ENCODE measurements around the gene TMEM9.

TMEM9 gene

DNA sequence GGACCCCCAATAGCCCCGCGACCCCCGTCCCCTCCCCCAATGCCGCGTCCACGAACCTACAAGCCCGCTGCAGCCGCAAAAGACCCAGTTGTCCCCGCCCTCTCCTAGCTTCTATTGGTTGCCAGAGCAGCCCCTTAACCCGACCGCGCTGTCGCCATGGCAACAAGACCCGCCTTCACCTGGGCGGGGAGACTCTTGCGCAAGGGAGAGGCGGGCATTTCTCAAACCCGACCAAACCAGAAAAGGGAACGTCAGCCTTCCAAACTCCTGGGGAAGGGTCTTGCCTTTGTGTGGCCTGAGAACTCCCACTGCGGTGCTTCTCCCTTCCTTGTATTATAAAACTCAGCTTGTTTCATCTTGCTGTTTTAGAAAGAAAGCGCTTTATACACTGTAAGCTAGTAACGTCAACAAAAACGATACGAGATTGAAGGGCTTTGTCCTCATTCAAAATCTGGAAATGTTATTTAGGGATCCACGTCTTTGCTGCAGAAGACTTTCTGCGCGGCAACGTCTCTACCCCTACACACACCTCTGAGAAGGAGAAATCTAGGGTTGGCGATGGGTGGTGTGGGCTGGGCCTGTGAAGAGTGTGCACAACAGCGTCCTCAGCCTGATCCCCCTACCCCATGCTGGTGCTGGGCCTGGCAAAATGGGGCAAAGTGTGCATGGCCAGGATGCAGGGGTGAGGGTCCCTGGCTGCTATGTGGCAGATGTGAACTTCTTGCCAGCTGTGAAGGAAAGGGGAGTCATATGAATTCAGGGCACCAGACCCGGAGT lies at the start of gene TMEM9:
Gene TMEM9, minus strand, starts transcription at position 86 of the 777 bp plus-strand sequence. CDS start 551 bp downstream, outside the sequence.
- peak; percentile 50 for DNase-seq (ENCODE audit: low read depth)

DNA sequence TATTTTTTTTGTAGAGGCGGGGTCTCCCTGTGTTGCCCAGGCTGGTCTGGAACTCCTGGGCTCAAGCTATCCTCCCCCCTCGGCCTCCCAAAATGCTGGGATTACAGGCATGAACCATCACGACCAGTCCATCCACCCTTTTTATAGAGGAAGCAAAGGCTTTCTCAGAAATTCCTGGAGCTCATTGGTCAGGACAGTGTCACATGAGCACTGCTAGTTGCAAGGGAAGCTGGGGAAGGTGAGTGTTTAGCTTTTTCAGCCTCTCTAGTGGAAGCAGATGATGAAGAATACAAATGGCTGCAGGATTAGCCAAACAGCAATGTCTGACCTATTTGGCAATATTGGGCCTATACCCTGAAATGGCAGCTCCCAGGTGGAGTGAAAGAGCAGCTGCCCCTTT lies 44.3 kb upstream of the TMEM9 start:
- DNase-seq (ENCODE audit: low read depth): no peak

- DNase-seq (ENCODE audit: low read depth): no peak
Measured at GRCh38 chr1:201194046-201194445, 39.8 kb upstream of the TMEM9 start.

GRCh38 chr1:201192261-201192788 lies 38.1 kb upstream of the TMEM9 start:
- DNase-seq (ENCODE audit: low read depth): peak; percentile 27

GRCh38 chr1:201191653-201192260 lies 37.5 kb upstream of the TMEM9 start:
- peak; percentile 55 for DNase-seq (ENCODE audit: low read depth)

- DNase-seq (ENCODE audit: low read depth): no peak
Measured at GRCh38 chr1:201190624-201191051, 36.4 kb upstream of the TMEM9 start, which contains the start of gene IGFN1. IGFN1 (plus strand) TSS chr1:201190824; CDS start chr1:201193294, 2,470 bp downstream.

DNA sequence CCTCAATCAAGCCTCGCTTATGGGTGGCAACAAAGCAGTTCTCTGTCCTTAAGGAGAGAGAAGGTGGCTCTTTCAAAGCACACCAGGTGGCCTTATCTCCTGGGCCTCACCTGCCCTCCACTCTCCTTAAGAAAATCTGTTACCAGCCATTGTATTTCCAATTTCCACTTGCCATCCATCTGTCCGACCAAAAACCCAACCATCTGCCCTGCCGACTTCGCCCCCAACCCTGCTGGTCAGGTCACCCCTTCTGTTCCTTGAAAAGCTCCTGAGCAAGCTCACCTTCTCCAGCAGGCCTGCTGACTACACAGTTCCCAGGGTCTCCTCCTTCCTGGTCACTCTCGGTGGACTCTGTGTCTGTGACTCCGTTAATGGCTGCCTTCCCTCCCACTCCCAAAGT lies 35.7 kb upstream of the TMEM9 start:
- DNase-seq (ENCODE audit: low read depth): no peak

DNA sequence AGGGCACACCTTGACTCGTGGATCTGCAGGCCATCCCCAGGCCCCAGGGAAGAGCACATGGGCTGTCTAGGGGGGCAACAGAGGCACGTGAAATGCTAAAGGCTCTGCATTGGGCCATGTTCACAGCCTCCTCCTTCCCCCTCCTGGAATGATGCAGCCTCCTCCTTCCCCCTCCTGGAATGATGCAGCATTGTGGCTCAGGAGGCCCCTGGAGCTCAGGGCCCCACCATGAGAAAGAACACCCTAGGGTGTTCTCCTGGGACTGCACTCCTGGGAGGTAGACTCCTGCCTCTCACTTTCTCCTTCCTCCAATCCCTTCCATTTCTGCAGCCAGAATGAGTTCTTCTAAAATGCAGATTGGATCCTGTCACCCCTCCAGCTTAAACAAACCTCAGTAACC lies 34.8 kb upstream of the TMEM9 start:
- no peak for DNase-seq (ENCODE audit: low read depth)

- DNase-seq (ENCODE audit: low read depth): no peak
Measured at GRCh38 chr1:201186192-201186591, 31.9 kb upstream of the TMEM9 start.

- DNase-seq (ENCODE audit: low read depth): no peak
Measured at GRCh38 chr1:201185527-201186128, 31.4 kb upstream of the TMEM9 start.

GRCh38 chr1:201185123-201185453 lies 30.8 kb upstream of the TMEM9 start:
- no peak for DNase-seq (ENCODE audit: low read depth)

- no peak for DNase-seq (ENCODE audit: low read depth)
Measured at GRCh38 chr1:201184307-201185122, 30.2 kb upstream of the TMEM9 start.

DNA sequence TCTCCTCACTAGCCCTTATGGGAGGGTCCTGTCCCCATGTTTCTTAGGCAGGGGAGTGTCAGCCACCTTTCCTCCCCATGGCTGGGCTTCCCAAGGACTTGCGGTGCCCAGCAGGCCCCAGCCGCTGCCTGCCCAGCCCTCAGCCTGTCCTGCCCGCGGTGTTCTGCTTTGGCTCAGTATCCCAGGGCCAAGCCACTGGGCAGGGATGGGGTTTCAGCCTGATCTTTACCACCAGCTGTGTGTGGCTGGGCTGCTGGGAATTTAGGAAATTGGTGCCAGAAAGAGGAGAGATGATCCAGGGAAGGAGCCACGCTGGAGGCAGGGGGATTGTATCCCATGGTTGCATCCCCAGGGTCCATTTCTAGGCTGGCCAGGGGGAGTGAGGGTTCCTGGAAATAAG lies 29.5 kb upstream of the TMEM9 start:
- DNase-seq (ENCODE audit: low read depth): no peak

- no peak for DNase-seq (ENCODE audit: low read depth)
Measured at GRCh38 chr1:201183209-201183608, 28.9 kb upstream of the TMEM9 start.

- DNase-seq (ENCODE audit: low read depth): no peak
Measured at GRCh38 chr1:201181726-201182125, 27.5 kb upstream of the TMEM9 start.

- no peak for DNase-seq (ENCODE audit: low read depth)
Measured at GRCh38 chr1:201181323-201181722, 27.0 kb upstream of the TMEM9 start.

GRCh38 chr1:201180901-201181300 lies 26.6 kb upstream of the TMEM9 start:
- DNase-seq (ENCODE audit: low read depth): no peak

DNA sequence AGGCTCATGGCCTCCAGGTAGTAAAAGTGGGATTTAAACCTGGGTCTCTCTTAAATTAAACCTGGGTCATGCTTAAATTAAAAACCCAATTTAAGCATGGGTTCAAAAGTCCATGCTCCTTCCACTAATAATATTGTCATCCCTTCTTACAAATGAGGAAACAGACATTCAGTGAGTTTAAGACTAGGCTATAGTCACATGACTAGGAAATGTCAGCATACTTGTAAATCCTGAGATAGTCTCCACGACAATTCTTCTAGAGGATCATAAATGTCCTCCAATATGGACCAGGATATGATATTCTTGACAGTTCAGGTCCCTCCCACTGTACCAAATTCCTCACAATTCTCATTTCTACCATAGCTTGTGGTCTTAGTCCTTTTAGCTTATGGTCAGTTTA lies 25.9 kb upstream of the TMEM9 start:
- DNase-seq (ENCODE audit: low read depth): no peak

- no peak for DNase-seq (ENCODE audit: low read depth)
Measured at GRCh38 chr1:201178718-201179117, 24.4 kb upstream of the TMEM9 start.

GRCh38 chr1:201176940-201177339 lies 22.7 kb upstream of the TMEM9 start:
- no peak for DNase-seq (ENCODE audit: low read depth)

GRCh38 chr1:201175820-201176500 lies 21.7 kb upstream of the TMEM9 start:
- no peak for DNase-seq (ENCODE audit: low read depth)

GRCh38 chr1:201173736-201174135 lies 19.5 kb upstream of the TMEM9 start:
- no peak for DNase-seq (ENCODE audit: low read depth)

Measured in HS-27A (cell line).